Retinal pigment epithelial cell (primary cell): ENCODE results near the gene PPIA.

Experiments used
- DNase-seq: peaks from one replicate; pipeline ENCODE4 v3.0.0-alpha.2; 2010; ENCODE audit warnings: low read depth
- H3K4me3 ChIP-seq: 2 replicates; pipeline ENCODE4 v1.5.1; 2011; ENCODE audit warnings: mild to moderate bottlenecking, low read length, control low read depth, moderate library complexity
- CTCF ChIP-seq: conservative IDR thresholded peaks from 2 replicates; pipeline ENCODE4 v1.5.1; 2011; ENCODE audit warnings: low read depth, low read length, control low read depth, inconsistent platforms

PPIA gene

GRCh38 chr7:44852590-44852989, 56.1 kb downstream of the PPIA start:
- H3K4me3 ChIP-seq: no peak overlapping the region
- DNase-seq: no peak
- no peak for TF ChIP-seq CTCF
